T-helper 2 cell treated with Interferon-gamma antibody and Interleukin-4, amounts not matched to agents 100 ng/mL and 5 ng/mL, for 36 hours (primary cell): ENCODE results near the gene MYO5C. TPM values are rescaled to one million over a fixed set of nuclear protein-coding genes. Genes with fewer than 3 reads are reported as not detected.

ENCODE experiments used
- intact Hi-C: fragments of 100-400 bp; cut with micrococcal nuclease; formaldehyde crosslinking; loops from one replicate; pipeline ENCODE4 v1.15.1; 2023
- total RNA-seq: library from RNA; stranded (reverse); gene quantifications from 2 replicates; pipeline ENCODE4 v1.2.3, GENCODE V29; 2022

MYO5C gene
- total RNA-seq = 1.2 and 1.6 TPM in 2 replicates

DNA sequence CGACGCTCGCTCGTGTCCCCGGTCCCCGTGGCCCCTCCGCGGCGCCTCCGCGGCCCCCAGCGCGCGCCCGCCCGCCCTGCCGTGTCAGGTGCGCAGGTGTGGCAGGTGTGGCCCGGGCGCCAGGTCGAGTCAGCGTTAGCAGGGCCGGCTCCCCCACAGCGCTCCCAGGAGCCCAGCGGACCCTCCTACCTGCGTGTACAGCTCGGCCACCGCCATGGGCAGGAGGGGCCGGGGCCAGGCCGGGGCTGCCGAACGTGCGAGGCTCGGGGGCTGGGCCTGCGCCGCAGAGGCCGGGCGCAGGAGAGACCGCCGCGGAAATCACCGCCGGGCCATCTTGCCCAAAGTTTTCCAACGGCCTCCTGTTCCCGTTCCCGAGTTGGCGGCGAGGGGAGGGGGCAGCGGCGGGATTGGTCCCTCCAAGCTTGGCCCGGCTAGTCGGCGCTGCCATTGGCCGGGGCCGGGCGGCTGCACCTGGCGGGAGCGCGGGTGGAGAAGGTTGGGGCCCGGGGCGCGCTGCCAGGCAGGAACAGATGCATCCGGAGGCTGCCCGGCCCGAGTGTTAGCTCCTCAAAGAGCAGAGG lies at the start of gene MYO5C:
Gene MYO5C, minus strand, starts transcription at position 384 of the 581 bp plus-strand sequence. Its CDS starts 168 bp downstream, at position 216.
- intact Hi-C loops = no loop called here

- intact Hi-C loops = no loop called here
These were observed 49.0 kb upstream of the MYO5C start for GRCh38 chr15:52344592-52344991.

- intact Hi-C loops = no loop called here
These were observed 48.2 kb upstream of the MYO5C start for GRCh38 chr15:52343831-52344230.

GRCh38 chr15:52340093-52340492 lies 44.5 kb upstream of the MYO5C start:
- intact Hi-C loops = no loop called here

GRCh38 chr15:52338891-52339290 lies 43.3 kb upstream of the MYO5C start:
- intact Hi-C loops = no loop called here

DNA sequence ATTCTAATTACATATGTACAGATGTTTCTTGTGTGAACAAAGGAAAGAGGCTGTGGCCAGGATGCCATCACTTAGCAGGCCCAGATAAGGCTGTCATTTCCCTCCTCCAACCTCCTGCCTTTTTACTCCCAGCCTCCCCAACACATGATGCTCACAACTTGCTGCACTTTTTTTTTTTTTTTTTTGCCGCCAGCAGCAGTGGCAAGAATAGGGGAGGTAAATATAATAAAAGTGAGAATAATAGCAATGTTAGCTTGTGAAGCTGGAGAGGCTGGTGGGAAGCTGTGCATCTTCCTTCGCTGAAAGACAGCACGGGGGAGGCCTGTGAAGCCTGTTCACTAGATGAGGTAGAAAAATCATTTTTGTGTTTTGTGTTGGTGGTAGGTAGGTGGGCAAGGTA lies 42.5 kb upstream of the MYO5C start:
- intact Hi-C loops = no loop called here

DNA sequence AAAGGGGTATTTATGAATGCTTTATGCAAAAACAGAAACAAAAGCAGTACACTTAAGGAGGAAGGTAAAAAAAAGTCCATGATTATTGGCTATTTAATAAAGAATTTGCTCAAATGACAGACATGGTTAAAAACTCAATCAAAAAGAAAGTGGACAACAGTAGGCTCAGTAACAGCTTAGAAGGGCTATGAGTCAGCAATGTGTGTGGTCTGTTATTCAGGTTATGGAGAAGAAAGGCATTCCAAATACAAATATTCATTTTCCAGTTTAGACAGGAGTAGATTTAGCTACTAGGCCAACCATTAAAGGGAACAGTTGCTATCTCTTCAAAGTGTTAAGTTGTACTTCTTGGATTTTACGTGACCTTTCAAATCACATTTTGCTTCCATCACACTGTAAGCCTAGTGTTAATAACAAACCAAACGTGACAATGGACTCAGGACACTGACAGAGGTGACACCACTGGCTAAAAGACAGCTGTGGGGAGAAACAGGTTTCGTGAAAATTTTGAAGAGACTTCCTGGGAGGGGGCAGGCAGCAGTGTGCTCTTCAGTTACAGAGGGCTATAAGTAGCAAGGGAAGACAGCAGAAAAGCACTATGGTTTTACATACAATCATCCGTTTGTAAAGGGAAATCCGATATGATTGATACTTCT lies 41.7 kb upstream of the MYO5C start:
- intact Hi-C loops = no loop called here

DNA sequence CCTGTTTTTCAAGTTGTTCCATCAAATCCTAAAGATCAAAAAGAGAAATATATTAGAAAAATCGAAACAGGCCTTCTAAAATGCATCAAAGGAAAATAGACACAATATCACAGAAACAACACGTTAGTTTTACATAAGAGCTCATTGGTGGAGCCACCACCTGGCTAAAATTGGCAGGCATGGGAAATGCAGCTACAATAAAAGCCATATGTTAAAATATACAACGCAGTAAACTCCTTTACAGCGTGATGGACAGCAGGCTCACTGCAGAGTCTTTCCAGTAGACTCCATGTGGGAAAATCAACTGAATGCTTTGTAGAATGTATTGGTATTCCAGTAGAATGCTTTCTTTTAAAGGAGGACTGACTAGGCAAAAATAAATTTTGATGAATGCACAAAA lies 40.9 kb upstream of the MYO5C start:
- intact Hi-C loops = no loop called here

DNA sequence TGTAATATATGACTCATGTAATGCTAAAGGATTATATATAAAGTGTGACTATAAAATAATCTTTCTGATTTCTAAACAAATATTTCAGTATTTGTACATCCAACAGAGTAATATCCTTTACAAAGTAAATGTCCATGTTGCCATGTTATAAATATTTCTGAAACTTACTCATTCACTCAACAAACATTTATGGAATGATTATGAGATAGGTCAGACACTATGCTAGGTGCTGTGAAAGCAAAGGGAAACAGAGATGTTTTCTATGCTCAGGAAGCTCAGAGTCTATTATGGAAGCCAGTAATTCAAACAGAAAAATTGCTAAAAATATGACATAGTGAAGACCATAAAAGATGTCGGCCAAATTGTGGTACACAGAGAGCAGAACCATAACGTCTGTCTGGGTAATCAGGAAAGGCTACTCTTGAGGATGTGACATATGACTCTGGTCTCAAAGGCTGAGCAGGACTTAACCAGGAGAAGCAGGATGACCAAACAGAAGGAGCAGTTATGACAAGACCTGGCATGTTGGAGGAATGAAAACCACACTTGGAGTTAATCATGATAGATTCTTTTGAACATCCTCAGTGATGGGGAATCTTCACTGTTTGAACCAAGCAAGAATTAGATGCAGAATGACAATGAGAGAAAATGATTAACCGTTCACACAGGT lies 39.0 kb upstream of the MYO5C start:
- intact Hi-C loops = loop anchor here (5.0 kb wide), 1 partner anchor 343 kb away; the partner anchor contains the start of gene ATOSA

DNA sequence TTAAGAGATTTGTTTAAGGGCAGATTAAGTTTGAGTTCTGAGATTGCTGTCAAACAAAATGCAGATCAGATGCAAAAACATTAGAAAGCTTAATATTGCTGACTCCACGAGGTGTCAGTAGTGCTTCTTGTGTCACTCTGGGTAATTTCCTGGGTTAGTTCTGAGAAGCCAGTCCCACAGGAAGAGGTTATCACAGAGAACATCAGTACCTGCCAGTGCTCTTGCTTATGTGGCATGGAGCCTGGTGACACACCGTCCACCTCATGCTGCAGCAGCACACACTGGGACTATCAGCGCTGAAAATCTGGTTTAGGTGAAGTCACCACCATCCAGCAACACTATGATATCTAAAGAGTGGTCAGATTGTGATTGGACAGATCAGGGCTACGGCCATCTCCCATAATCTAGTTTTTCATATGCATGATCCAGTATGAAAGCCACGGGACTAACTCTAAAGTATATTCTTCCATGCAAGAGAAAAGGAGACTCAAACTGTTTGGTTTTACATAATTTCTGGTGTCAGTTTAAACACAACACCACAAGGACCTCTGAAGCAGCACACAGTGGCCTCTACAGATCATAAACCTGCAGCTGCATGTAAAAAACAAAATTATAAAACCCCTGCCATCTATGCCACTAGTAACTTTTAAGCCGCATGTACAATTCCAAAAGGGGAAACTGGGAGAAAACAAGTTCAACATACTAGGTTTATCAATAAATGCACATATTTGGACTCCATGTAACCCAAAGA lies 36.1 kb upstream of the MYO5C start:
- intact Hi-C loops = loop anchor here (1.0 to 5.0 kb wide), 7 partner anchors 69 to 404 kb away; partner anchors contain the start of gene ATOSA

GRCh38 chr15:52329987-52330386 lies 34.4 kb upstream of the MYO5C start:
- intact Hi-C loops = loop anchor here (2.0 to 5.0 kb wide), 3 partner anchors 137 to 347 kb away; partner anchors contain the start of gene ATOSA

DNA sequence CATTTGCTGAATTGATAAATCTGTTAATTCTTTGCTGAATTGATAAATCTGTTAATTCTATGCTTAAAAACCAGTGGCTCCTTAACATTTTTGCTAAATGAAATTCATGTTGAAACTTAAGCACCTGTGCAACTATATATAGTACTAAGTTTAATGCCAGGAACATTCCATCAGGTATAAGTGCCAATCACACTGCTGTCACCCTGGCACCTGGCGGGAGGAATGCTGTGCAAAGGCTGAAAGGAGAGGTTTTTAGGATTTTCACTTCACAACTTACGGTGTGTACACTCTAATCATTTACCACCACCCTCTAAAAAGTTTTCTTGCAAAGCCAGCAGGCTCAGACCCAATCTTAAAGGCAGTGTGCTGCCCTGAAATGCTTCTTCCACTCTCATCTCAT lies 33.5 kb upstream of the MYO5C start:
- intact Hi-C loops = no loop called here

DNA sequence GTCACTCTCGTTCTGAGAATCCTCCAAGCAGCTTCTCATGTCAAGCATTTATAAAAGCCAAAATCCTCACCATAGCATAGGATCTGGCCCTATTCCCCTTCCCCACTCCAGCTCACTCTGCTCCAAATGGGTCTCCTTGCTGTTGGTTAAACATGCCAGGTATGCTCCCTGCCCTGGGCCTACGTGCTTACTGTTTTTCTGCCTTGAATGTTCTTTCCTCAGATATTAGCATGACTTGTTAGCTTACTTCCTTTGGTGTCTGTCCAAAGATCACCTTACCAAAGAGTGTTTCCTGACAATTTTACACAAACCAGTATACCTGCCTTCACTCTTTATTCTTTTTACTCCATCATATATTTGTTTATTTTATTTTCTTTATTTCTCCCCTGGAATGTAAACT lies 33.1 kb upstream of the MYO5C start:
- intact Hi-C loops = no loop called here

DNA sequence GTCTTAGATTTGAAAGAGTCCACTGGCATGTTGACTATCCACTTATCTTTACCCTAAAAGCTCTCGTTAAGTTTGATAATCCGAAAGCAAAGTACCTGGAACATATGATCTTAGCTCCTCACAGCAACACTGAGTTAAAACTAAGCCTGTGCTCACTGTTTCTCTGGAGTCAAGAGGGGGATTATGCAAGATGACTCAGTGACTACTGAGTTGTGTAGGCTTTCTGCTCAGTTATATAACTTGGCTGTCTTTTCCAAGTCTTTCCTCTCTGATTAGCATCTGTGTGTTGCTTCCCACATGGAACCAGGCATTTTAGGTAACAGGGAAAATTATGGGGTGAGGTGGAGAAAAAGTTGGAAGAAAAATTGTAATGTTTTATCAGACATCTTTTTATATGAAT lies 31.2 kb upstream of the MYO5C start:
- intact Hi-C loops = no loop called here

DNA sequence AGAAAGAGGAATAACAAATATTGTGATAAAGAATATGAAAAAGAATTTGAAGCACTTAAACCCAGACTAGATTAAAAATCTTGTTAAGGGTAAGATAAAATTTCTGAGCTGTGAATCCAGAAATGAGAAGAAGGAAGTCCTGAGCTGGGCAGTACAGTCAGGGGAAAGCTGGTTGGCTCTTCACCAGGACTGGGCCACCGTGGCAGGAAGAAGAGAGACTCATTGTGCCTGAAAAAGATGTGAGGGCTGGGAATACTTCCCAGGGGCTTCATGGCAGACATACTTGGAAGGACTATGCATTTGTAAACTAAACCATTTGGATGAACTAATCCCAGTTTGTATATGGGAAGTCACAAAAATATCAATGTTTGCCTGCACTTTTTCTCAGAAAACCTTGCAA lies 28.5 kb upstream of the MYO5C start:
- intact Hi-C loops = no loop called here

DNA sequence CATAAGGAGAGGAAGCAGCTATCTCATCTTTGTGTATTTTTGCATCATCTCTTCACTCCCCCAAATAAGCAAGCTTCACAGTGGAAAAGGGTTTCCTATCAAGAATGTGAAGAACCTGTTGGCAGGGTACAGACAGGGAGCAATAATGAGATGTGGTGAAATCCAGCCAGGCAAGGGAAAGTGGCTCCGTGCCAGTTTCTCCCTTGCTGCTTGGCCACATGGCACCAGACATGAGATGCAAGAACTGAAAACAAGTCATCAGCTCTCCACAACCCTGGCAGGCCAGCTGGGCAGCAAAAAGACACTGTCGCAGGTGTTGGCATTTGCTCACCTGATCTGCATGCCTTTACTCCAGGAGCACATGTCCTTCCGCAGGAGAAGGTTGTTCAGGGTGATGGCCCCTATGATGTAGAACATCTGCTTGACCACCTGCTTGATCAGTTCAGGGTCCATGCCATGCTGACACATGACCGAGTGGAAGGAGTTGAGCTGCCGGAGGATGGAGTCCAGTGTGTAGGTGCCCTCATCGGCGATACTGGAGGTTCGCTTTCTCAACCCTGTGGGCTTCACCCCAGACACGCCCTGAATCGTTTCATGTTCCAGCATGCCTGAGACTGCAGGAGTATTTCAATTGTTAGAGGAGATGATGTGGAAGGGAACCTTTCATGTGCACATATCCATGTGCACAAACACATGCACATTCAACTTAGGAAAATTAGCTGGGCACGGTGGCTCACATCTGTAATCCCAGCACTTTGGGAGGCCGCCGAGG lies 23.3 kb upstream of the MYO5C start:
- intact Hi-C loops = no loop called here

DNA sequence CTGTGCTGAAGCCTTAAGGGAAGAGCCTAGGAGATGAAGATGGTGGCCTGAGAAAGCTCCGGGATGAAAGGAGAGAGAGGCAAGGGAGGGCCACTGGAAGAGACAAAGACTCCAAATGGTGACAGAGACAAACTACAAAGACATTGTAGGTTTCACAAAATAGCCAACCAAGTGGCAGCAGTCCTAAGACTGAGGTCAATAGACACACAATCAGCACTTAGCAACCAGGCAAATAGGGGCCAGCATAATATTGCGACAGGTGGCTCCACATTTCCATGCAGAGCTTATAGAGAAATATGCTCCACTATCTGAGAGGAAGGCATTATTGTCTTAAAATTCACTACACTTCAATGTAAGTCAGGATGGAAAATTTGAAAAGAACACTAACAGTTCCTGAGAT lies 22.1 kb upstream of the MYO5C start:
- intact Hi-C loops = no loop called here

GRCh38 chr15:52317022-52317421 lies 21.4 kb upstream of the MYO5C start:
- intact Hi-C loops = no loop called here

DNA sequence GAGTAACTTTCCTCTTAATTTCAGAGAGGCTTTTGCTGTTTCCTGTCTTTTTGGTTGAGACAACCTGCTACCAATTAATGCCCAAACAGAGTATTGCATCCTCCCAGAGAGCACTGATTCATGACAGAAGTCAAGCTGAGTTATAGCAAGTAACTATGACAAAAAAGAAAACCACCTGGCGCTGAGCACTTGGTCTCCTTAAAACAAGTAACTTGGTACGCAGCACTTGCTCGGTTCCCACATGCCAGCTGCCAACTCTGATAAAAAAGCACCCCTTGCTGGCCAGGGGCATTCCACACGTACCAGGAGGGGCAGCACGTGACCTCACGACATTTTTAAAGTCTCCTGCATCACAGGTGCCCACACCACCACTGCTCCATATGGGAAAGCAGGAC lies 13.5 kb upstream of the MYO5C start:
- intact Hi-C loops = no loop called here

GRCh38 chr15:52308446-52309153 lies 13.0 kb upstream of the MYO5C start:
- intact Hi-C loops = no loop called here
